GM19328 (cell line): ENCODE results near the gene PUDP.
"Not testable (repeated sequence)": the region's sequence is repeated elsewhere in the genome, so short reads cannot be mapped to it uniquely, and the experiment has no call there.

ENCODE experiments used
- ATAC-seq: cut with Tn5 transposase; IDR thresholded peaks from one replicate; pipeline ENCODE4 v1.9.1; 2021; ENCODE audit warnings: mild to moderate bottlenecking, moderate library complexity; ENCODE audit not compliant: unreplicated experiment

The PUDP gene

DNA sequence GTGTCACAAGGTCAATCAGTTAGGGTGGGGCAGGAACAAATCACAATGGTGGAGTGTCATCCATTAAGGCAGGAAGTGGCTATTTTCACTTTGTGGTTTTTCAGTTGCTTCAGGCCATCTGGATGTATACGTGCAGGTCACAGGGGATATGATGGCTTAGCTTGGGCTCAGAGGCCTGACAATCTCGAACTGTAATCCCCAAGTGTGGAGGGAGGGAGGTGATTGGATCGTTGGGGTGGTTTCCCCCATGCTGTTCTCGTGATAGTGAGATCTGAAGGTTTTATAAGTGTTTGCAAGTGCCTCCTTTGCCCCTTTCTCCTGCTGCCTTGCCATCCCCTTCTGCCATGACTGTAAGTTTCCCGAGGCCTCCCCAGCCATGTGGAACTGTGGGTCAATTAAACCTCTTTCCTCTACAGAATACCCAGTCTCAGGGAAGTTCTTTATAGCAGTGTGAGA lies 37.1 kb downstream of the PUDP start:
- ATAC-seq, result peak; percentile 54

DNA sequence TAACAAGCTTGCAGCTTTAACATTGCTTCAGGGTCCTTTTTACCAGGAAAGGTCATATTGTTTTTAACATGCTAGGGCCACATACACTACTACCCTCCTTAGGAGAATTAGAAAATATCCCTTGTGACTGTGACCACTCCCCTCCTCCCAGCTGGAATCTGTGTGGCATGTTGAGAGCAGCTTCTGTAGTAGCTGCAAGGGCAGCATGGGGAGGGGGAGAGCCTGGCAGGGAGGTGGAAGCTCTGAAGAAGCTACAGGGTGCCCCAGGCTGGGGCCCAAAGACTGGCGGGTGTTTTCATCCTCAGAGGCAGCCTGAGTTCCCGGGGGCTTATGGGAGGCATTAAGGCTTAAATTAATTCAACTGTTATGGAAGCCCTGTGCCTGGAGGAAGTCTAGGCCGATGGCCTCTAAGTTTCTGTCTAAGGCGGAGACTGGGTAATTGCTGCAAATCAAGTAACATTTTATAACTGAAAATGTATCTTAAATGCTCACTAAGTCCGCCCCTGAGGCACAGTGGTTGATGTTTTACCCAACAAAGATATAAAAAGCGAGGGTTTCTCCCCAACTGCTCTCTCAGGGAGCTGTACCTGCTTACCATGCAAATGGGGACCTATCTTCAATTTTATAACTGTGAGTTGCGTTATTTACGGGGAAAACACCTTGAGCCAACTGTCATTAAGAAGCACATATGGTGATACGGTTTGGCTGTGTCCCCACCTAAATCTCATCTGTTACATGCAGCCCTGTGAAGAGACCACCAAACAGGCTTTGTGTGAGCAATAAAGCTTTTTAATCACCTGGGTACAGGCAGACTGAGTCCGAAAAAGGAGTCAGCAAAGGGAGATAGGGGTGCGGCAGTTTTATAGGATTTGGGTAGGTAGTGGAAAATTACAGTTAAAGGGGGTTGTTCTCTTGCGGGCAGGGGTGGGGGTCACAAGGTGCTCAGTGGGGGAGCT lies 37.8 kb downstream of the PUDP start:
- peak; percentile 56 for ATAC-seq

DNA sequence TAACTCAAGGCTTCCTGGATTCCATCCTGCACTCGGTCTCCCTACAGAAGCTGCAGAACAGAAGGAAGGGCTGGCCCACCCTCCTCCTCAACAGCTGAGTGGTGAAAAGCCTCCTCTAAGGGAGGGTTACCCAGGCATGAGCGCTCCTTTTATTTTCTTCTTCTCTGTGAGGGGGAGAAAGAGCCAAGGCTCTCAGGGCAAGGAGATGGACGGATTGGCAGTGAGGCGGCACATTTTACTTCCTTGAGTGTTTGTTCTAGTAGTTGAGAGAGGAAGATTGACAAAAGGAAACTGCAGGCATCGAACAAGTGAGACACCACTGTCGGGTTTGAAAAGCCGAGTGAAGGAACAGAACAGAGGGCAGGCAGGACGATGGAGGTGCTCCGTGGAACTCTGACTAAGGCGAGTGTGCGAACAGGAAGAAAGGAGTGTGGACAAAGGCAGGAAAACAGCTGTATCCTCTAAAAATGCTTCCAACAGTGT lies 38.9 kb downstream of the PUDP start:
- ATAC-seq, result no peak

DNA sequence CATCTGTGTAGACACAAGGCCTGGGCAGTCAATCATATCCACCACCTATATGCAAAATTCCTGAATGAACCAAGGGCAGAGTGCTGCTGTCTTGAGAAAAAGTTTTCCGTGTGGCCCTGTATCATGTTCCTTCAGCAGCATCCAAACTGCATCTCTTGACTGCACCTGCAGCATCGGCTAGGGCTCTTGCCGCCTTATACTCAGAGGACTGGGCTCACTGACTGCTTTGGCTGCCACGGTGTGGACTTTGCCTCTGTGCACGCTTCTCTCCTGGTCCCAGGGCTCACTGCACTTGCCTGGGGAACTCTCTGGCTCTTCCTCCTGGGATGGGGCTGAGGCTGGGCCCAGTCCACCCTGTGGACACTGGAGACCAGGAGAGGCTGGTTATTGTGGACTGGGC lies 39.9 kb downstream of the PUDP start:
- ATAC-seq, result no peak

DNA sequence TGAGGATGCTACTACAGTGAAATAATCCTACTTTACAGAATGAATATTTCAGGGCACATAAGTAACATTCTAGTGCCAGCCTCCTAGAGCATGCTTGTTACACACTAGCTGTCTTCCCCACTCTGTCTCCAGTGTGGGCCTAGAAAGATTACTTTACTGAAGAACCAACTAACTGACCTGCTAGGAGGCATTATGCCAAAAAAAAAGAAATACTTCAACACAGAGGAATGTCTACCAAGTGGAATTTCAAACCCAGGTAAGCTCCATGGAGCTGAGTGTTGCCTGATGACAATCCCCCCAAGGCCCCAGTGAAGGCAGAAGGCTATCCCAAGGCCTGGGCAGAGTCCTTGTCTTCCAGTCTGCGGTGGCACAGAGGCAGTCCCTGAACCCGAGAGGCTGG lies 41.3 kb downstream of the PUDP start:
- no peak for ATAC-seq

DNA sequence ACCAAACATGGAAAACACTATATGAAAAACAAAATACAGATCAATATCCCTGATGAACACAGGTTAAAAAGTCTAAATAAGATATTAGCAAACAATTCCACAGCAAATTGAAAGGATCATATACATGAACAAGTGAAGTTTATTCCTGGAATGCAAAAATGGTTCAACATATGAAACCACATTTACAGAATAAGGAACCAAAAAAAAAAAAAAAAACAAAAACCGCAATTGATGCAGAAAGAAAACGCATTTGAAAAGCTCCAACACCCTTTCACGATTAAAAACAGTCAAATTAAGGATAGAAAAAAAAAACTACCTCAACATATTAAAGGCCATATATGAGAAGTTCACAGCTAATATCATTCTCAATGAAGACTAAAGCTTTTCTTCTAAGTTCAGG lies 45.8 kb downstream of the PUDP start:
- ATAC-seq, result no peak

DNA sequence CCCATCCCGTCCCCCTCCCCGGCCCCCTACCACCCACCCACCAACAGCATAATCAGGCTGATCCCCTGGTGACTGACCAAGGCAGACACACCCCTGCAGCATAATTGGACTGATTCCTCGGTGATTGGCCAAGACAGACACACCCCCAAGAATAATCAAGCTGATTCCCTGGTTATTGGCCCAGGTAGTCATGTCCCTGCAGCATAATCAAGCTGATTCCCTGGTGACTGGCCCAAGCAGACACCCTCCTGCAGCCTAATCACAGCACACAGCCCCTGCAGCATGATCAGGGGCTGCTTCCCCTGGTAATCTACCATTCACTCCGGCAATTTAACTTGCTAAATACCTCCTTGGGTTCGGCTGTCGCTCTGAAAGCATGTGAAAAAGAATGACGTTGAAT lies 47.9 kb downstream of the PUDP start:
- no peak for ATAC-seq

DNA sequence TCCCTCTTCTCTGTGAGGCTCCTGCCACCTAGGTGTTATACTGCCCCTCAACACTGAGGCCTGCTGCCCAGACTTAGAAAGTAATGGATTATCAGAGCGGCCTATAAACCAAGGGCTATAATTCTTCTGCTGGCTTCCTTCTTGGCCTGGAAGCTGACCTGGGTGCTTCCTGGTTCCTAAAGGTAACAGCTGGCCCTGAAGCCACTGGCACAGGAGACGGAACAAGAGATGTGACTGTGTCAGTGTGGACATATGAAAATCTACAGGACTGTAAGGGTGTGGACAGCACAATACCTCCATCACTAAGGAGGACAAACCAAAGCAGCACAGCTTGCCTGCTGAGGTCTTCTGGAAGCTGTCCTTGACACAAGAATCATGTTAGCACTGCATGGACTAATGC lies 52.3 kb downstream of the PUDP start:
- not testable (repeated sequence) for ATAC-seq

DNA sequence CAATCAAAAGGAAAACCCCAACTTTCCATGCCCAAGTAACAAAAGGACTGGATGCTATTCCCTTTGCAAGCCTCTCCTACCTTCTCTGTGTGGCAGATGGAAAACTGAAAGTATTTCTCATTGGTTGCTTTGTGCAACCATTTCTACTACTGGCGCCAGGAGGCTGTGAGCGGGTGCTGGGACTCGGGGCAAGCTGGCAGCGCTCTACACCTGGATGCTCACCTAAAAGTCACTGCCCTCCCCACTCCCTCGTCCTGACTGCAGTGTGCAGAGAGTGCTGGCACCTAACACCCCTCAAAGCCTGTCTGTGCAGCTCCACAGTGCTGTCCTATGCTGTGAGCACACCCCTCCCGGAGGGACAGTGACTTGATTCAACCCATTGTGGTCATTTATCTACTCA lies 54.6 kb downstream of the PUDP start:
- no peak for ATAC-seq

DNA sequence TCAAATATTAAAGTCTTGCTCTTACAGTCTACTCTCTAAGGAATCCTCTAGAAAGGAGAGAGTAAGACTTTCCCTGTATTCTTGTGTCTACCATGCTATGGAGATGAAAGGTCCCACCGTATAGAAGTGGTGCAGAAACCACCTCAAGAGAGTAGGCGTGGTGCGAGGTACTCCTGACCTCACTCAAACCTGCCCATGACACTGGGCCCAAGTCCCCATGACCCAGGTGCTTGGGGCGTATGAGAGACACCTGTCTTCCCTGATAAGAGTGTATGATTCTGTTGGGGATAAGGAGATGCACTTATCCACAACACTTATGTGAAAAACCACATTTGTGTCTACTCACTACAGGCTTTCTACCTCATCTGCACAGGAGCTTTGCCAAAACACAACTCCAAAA lies 55.4 kb downstream of the PUDP start:
- ATAC-seq, result no peak

DNA sequence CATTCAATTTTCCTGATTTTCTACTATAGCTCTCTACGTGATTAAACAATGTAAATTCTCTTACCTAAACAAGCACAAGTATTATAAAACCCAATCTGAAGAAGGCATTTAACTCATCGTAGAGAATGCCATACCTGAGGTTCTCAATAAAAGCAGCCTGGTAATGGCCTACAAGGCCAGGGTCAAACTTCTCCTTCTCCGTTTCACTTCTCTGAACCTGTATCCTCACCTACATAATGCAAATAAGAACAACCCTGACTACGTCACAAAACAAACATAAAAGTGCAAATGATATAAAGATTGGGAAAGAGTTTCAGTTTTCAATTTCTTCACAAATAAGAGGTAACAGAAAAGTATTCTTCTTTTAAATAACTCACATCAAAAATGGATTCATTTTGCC lies 56.0 kb downstream of the PUDP start:
- ATAC-seq, result no peak

DNA sequence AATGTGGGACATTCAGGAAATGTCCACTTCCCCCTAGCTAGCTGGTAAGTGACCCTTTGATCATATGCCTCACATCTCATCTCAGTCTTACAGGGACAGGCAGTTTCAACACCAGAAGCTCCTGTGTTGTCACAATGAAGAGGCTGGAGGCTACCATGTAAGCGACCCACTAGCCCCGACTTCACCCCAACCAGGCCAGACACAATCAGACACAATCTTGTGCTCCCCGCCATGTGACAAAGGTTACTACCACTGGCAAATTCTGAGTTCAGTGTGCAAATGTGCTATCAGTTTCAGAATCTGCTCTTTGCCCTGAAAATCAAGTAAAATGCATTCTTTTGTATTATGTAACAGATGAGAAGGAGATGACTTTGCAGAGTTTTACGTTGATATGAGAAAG lies 57.3 kb downstream of the PUDP start:
- no peak for ATAC-seq

DNA sequence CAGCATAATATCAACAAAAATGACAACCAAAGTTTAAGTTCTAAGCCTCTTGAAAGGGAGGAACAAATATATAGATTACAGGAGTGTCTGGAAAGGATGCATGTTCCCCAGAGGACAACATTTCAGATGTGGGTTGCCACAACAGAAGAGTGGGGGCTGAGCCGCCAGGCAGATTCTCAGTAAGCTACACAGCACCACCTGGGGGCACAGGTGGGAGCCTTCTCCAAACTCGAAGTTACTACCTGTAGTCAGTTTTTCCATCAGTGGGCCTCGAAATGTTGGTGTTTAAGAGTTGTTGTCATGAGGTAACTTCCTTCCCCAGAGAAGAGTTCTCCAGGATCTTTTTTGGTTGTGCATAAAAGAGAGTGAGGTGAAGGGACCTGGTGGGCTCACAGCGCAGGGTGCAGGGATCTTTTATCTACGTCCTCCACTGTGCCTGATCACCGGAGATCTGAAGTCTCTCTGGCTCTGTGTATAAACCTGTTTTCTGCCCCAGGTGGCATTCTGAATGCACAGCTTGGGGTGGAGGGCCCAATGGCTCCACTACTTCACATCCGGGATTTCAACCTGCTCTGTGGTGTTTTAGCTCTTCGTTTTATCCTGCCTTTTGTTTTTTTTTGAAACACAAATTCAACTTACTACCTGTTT lies 58.9 kb downstream of the PUDP start:
- no peak for ATAC-seq

DNA sequence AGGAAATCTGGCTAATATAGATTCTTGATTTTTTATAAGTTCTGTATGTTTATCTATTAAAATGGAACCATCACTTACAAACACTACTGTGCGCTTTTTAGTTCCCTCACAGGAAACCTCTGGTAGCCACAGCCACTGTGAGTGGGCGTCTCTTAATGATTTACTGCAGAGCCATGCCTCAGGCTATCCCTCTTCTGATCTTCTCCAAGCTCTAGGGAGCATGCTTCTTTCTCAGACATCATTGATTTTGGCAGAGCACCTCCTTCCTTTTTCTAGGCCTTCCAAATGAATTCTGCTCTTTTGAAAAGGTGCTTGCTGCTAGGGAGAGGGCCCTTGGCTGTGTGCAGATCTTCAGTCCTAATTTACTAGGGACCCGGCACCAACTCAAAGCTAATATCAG lies 61.6 kb downstream of the PUDP start:
- ATAC-seq, result peak; percentile 24

DNA sequence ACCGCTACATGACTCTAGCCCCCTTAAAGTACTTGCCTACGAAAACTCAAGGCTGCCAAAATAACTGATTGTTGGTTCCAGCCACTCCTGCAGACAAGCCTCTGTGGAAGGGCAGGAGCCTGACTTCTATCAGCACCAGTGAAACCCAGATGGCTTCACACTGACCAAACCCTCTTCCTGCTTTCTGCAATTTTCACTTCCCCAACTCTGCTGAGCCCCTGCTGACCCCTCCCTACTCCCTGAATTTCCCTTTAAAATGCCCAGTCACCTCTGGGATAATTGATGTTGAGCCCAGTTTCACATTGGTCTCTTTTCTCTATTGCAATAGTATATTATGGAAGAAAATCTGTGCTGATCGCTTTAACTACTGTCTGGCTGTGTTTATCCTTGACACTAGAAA lies 62.1 kb downstream of the PUDP start:
- ATAC-seq, result no peak

DNA sequence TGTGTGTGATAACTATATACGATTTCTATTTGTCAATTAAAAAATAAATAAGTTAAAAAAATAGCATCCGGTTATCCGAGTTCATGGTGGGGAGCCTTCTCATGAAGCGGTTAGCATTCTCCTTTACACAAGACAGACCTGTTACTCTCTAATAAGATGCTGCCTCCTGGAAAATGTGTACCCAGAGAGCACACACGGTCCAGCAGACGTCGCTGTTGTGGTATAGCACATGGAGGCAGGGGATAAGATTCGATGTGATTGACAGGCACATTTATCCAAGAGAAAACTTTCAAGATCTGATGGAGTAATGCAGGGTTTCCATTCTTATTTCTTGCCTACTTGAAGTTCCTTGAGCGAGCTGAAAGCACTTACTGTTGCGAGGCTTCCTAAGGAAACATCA lies 63.1 kb downstream of the PUDP start:
- no peak for ATAC-seq

DNA sequence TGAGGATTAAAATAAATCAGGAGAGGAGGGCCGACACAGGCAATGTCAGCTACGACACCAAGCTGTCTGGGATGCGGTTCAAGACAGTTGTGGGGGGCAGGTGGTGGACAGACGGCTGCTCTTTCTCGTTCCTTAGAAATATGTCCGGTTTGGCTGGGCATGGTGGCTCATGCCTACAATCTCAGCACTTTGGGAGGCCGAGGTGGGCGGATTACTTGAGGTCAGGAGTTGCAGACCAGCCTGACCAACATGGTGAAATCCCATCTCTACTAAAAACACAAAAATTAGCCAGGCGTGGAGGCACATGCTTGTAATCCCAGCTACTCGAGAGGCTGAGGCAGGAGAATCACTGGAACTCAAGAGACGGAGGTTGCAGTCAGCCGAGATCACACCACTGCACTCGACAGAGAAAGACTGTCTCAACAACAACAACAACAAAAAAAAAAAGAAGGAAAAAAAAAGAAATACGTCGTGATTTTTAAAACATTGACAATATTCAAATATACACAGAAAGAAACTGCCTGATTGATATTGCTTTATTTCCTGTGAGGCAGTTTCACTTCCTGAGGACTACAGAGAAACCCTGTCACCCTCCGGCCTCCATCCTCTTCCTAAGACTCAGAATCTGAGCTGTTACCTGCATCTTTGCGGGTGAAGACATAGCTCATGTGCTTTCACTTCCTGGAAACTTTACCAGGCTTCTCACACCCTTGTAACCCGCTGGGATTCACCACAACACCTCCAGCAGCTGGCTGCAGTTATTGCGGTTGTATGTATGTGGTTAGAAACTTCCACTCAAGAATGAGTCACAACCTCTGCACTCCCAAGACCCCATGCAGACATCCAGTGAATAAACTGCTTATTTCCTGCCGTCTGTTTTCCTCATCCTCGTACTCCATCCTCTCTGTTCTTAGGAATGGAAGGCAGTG lies 64.2 kb downstream of the PUDP start:
- peak; percentile 88 for ATAC-seq

DNA sequence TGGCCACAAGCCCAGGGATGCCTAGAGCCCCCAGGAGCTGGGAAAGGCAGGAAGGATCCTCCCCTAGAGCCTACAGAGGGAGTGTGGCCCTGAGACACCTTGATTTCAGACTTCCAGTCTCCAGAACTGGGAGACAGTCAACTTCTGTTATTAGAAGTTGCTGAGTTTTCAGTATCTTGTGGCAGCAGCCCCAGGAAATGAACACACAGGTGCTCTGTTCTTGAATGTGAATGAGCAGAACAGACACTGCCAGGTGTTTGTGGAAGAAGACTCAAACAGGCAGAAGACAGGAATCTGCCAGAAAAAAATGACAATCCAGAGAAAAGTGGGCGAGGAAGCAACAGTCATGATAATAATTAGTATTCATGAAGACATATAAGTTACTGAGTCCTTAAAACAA lies 64.9 kb downstream of the PUDP start:
- ATAC-seq, result no peak

DNA sequence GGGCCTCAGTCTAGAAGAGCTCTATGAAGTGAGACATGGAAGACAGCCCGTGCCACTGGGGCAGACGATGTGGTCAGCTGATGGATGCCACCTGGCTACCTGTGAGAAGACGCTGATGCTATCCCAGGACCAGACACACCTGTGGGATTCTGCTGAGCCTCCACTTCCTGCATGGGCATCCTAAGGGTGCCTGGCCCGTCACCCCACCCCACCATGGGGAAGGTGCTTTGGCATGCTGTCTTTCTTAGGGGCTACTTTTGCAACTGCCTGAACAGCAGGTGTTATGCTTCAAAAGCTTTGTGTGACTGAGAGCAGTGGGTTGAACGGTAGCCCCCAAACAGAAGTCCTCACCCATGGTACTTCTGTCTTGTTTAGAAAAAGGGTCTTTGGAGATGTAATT lies 65.4 kb downstream of the PUDP start:
- ATAC-seq, result no peak

DNA sequence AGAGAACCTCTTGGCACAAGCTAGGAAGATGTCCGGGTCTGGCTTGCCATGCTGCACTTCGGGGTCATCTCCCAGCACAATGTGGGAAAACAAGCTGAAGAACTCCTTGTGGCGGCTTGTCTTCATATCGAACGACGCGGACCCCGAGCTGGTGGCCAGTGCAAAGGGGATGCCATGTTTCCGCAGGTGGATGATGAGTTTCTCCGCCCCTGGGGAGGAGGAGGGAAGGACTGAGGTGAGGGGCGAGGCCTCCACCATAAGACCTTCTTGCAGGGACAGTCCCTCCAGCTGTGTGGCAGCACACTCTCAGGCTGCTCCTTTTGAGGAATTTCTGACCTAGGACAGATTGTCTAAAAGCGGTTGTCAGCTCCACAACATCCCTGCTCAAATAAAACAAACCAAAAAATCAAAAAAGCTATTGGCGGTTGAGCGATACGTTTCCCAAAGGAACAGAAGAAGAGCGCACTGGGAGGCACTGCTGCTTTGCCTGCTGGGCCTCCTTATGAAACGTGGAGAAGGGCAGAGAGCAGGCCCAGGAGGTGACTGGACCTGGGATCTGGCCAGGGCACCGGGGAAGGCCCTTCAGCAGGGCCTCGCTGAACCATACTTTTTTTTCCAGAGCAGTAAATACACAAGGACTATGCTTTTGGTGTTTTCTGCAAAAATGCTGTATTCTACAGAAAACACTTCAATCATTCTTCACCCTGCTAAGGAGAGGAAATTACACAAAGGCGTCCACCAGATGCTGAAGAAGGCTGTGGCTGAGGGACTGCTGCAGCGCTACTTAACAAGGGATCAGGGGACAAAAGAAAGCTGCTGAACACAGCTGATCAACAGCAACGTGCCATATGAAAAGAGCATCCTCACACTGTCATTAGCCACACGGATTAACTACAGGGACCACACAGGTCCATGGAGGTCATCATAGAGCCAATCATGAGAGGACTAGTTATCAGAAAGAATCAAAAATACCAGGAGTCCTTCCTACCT lies 70.4 kb downstream of the PUDP start:
- no peak for ATAC-seq
